Loucy (cell line): Measurements from ENCODE around the gene STUB1.

Source experiments
- H2AFZ ChIP-seq: fragments of 200-600 bp; sonication (generic); 2 replicates; pipeline ENCODE4 v1.6.0; 2016; ENCODE audit warnings: antibody characterized with exemption, mild to moderate bottlenecking, low read length, moderate library complexity
- H3F3A ChIP-seq: fragments of 200-600 bp; 2 replicates; pipeline ENCODE4 v1.6.0; 2016; ENCODE audit warnings: antibody characterized with exemption, low read depth, mild to moderate bottlenecking
- H3K27me3 ChIP-seq: fragments of 200-600 bp; sonication (generic); 2 replicates; pipeline ENCODE4 v1.6.1; 2014; ENCODE audit warnings: low read length, mild to moderate bottlenecking; ENCODE audit not compliant: insufficient read depth, poor library complexity, severe bottlenecking
- H3K36me3 ChIP-seq: fragments of 200-600 bp; sonication (generic); 2 replicates; pipeline ENCODE4 v1.6.1; 2016; ENCODE audit warnings: low read length; ENCODE audit not compliant: insufficient read depth
- H3K4me1 ChIP-seq: fragments of 200-600 bp; sonication (generic); 2 replicates; pipeline ENCODE4 v1.5.1; 2014; ENCODE audit warnings: low read length, mild to moderate bottlenecking; ENCODE audit not compliant: insufficient read depth, poor library complexity, severe bottlenecking
- H3K4me2 ChIP-seq: fragments of 200-600 bp; sonication (generic); 2 replicates; pipeline ENCODE4 v1.6.0; 2014; ENCODE audit warnings: antibody characterized with exemption, low read length, low read depth, mild to moderate bottlenecking; ENCODE audit not compliant: poor library complexity, severe bottlenecking
- H3K4me3 ChIP-seq: fragments of 200-600 bp; sonication (generic); 2 replicates; pipeline ENCODE4 v1.5.1; 2014; ENCODE audit warnings: low read length, mild to moderate bottlenecking, mixed read lengths; ENCODE audit not compliant: poor library complexity, severe bottlenecking
- H3K79me2 ChIP-seq: fragments of 200-600 bp; sonication (generic); 2 replicates; pipeline ENCODE4 v1.6.1; 2014; ENCODE audit warnings: low read length; ENCODE audit not compliant: insufficient read depth
- H3K9ac ChIP-seq: fragments of 200-600 bp; sonication (generic); 2 replicates; pipeline ENCODE4 v1.6.0; 2014; ENCODE audit warnings: mild to moderate bottlenecking, low read depth, low read length, moderate library complexity; ENCODE audit not compliant: poor library complexity, severe bottlenecking
- H3K9me2 ChIP-seq: fragments of 200-600 bp; sonication (generic); replicated peaks from 2 replicates; pipeline ENCODE4 v1.6.1; 2016; ENCODE audit warnings: low read depth, low read length, mixed read lengths
- H3K9me3 ChIP-seq: fragments of 200-600 bp; sonication (generic); 2 replicates; pipeline ENCODE4 v1.6.1; 2014; ENCODE audit warnings: mild to moderate bottlenecking, antibody characterized with exemption, low read length, low read depth; ENCODE audit not compliant: insufficient read depth
- H4K20me1 ChIP-seq: fragments of 200-600 bp; sonication (generic); 2 replicates; pipeline ENCODE4 v1.6.0; 2014; ENCODE audit warnings: antibody characterized with exemption, low read length, mild to moderate bottlenecking; ENCODE audit not compliant: insufficient read depth, poor library complexity, severe bottlenecking
- EZH2phosphoT487 ChIP-seq: fragments of 200-600 bp; IDR thresholded peaks from 2 replicates; pipeline ENCODE4 v1.6.1; 2018; ENCODE audit warnings: antibody characterized with exemption, mild to moderate bottlenecking, moderate library complexity, borderline replicate concordance
- TF ChIP-seq, protein P1 (sequence below): fragments of 200-600 bp; sonication (generic); conservative IDR thresholded peaks from 2 replicates; pipeline ENCODE4 v1.5.1; 2014; ENCODE audit warnings: mild to moderate bottlenecking, antibody characterized with exemption, low read length

The STUB1 gene

DNA sequence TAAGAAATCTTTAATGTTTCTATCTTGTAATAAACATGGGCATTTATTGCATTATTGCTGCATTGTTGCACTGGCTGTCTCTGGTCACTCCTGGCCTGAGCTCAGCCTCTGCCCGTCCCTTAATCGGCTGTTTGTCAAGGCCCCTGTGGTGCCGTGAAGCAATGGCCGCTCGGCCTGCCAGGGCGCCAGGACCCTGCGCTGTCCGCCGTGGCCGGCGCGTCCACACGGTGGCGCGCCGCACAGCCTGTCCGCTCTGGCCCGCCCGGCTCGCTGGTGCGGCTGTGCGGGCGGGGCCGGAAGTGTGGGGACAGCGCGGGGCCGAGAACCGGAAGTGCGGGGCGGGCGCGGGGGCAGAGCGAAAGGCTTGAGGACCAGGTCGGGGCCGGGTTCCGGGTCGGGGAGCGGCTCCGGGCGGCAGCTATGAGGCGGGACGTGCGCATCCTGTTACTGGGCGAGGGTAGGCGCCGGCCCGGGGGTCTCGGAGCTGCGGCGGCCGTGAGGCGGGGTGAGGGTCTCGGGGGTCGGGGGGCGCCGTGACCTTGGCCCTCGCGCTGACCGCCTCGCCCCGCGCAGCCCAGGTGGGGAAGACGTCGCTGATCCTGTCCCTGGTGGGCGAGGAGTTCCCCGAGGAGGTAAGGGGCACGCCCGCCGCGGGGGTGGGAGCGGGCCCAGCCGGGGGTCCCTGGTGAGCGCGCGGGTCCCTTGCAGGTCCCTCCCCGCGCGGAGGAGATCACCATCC, 12.3 kb upstream of the STUB1 start, which contains the start of gene RHOT2:
TSS of gene RHOT2 (plus strand) at position 353 of the 739 bp plus-strand sequence. CDS start at position 421, 68 bp downstream.
- Histone ChIP-seq H3F3A (no peaks in the 10 kb centered on the region), H2AFZ (peak within 1 kb of the TSS; percentile 72; the same call in 1 of the 2 replicates)

GRCh38 chr16:668519-669171, 11.6 kb upstream of the STUB1 start:
- H2AFZ ChIP-seq = 0 out of 2 replicates have a peak overlapping the region, but pooled peaks have one; percentile 45
- H4K20me1 ChIP-seq = no peaks in the 10 kb centered on the region
- peak overlapping the region; percentile 80 for H3K4me3 ChIP-seq
- peaks cover 17% of the 10 kb centered on the region; the same call in 1 of the 2 replicates for H3K79me2 ChIP-seq
- H3K9me3 ChIP-seq = no peaks in the 10 kb centered on the region
- no peaks in the 10 kb centered on the region for H3K36me3 ChIP-seq
- H3K9ac ChIP-seq = peak overlapping the region; percentile 90
- no peaks in the 10 kb centered on the region for H3F3A ChIP-seq
- H3K27me3 ChIP-seq = no peaks in the 10 kb centered on the region
- TF ChIP-seq, protein P1, sequence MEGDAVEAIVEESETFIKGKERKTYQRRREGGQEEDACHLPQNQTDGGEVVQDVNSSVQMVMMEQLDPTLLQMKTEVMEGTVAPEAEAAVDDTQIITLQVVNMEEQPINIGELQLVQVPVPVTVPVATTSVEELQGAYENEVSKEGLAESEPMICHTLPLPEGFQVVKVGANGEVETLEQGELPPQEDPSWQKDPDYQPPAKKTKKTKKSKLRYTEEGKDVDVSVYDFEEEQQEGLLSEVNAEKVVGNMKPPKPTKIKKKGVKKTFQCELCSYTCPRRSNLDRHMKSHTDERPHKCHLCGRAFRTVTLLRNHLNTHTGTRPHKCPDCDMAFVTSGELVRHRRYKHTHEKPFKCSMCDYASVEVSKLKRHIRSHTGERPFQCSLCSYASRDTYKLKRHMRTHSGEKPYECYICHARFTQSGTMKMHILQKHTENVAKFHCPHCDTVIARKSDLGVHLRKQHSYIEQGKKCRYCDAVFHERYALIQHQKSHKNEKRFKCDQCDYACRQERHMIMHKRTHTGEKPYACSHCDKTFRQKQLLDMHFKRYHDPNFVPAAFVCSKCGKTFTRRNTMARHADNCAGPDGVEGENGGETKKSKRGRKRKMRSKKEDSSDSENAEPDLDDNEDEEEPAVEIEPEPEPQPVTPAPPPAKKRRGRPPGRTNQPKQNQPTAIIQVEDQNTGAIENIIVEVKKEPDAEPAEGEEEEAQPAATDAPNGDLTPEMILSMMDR = no peak
- no peak for TF ChIP-seq EZH2phosphoT487
- peak overlapping the region; percentile 67 for H3K4me2 ChIP-seq
- H3K4me1 ChIP-seq = peaks cover 5% of the 10 kb centered on the region
- no peaks in the 10 kb centered on the region for H3K9me2 ChIP-seq

More for the DNA sequence above, 12.3 kb upstream of the STUB1 start, which contains the start of gene RHOT2:
- Histone ChIP-seq H3K9ac (peak within 1 kb of the TSS; percentile 90), H4K20me1 (no peaks in the 10 kb centered on the region), H3K4me3 (peak within 1 kb of the TSS; percentile 80), H3K4me1 (peaks cover 5% of the 10 kb centered on the region), H3K4me2 (peak within 1 kb of the TSS; percentile 67), H3K9me2 (no peaks in the 10 kb centered on the region), H3K27me3 (no peaks in the 10 kb centered on the region), H3K36me3 (no peaks in the 10 kb centered on the region), H3K79me2 (peaks cover 17% of the 10 kb centered on the region; the same call in 1 of the 2 replicates), H3K9me3 (no peaks in the 10 kb centered on the region)
- TF ChIP-seq EZH2phosphoT487 = no peak
- TF ChIP-seq, protein P1 = peak; percentile 60

DNA sequence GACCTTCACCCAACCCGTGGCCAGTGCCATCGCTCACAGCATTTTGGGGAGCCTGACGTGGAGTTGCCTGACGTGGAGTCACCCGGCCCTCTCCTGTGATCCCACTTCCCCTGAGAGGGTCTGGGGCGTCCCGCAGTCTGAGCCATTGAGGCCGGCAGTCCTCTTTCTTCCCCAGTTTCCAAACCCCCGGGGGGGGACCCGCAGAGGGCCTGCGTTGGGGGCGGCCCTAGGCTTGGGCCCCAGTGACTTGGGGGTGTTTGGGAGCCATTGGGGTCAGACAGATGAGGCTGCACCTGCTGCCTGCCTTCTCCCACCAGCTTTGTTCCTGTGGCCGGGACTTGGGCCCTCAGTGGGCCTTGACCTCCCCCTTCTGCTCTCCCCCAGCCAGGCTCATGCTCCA, 10.5 kb upstream of the STUB1 start:
- H3K9me2 ChIP-seq = no peaks in the 10 kb centered on the region
- TF ChIP-seq, protein P1 = no peak
- TF ChIP-seq EZH2phosphoT487 = no peak
- no peaks in the 10 kb centered on the region for H3K9me3 ChIP-seq
- H3K79me2 ChIP-seq = peaks cover 17% of the 10 kb centered on the region; the same call in 1 of the 2 replicates
- H3K27me3 ChIP-seq = no peaks in the 10 kb centered on the region
- H3F3A ChIP-seq = no peaks in the 10 kb centered on the region
- H3K4me3 ChIP-seq = no peak overlapping the region
- H3K4me1 ChIP-seq = peaks cover 5% of the 10 kb centered on the region
- peak overlapping the region; percentile 67 for H3K4me2 ChIP-seq
- H2AFZ ChIP-seq = no peak overlapping the region
- H3K36me3 ChIP-seq = no peaks in the 10 kb centered on the region
- no peaks in the 10 kb centered on the region for H4K20me1 ChIP-seq
- H3K9ac ChIP-seq = no peak overlapping the region
